K562 (cell line): ENCODE data around the gene AGMO.
"Not testable (repeated sequence)": the region's sequence is repeated elsewhere in the genome, so short reads cannot be mapped to it uniquely, and the experiment has no call there.

Source experiments
- GABPA ChIP-seq: fragments of 200-800 bp; sonication (Bioruptor generic); conservative IDR thresholded peaks from 2 replicates; pipeline ENCODE4 v1.6.1; 2016; ENCODE audit warnings: low read depth, missing genetic modification characterization, missing compliant biosample characterization
- NFYB ChIP-seq: IDR thresholded peaks from 2 replicates; pipeline ENCODE4 v1.6.1; 2011; ENCODE audit warnings: mild to moderate bottlenecking, moderate library complexity; ENCODE audit not compliant: insufficient read length; ENCODE audit errors: extremely low read depth
- NR3C1 ChIP-seq: sonication (generic); formaldehyde crosslinking; IDR thresholded peaks from 2 replicates; pipeline ENCODE4 v1.8.1; 2022; ENCODE audit warnings: missing genetic modification reagents
- RAD21 ChIP-seq, 2 experiments: fragments of 250-450 bp in 1 of 2; fragments of 450-650 bp in 1 of 2; sonication (Bioruptor Pico) in 1 of 2; formaldehyde crosslinking in 1 of 2; IDR thresholded peaks in 1 of 2; conservative IDR thresholded peaks in 1 of 2; 2 replicates each; pipeline versions ENCODE4 v1.4.0 to v1.8.0; 2020 to 2022; ENCODE audit warnings: mild to moderate bottlenecking in 2 of 2, moderate library complexity in 1 of 2
- ZZZ3 ChIP-seq: fragments of 450-650 bp; IDR thresholded peaks from 2 replicates; pipeline ENCODE4 v1.6.1; 2016; ENCODE audit warnings: antibody characterized with exemption, mild to moderate bottlenecking, moderate library complexity
- TF ChIP-seq, protein P1 (sequence below): sonication (generic); formaldehyde crosslinking; IDR thresholded peaks from 2 replicates; pipeline ENCODE4 v1.8.0; 2022; ENCODE audit warnings: missing genetic modification reagents, mild to moderate bottlenecking, borderline replicate concordance
- TF ChIP-seq, protein P2 (sequence below), 3 experiments: IDR thresholded peaks in 2 of 3; conservative IDR thresholded peaks in 1 of 3; 2 replicates each; pipeline ENCODE4 v1.5.1; 2011 to 2012; ENCODE audit warnings: low read length in 3 of 3, mild to moderate bottlenecking in 3 of 3, control low read depth in 2 of 3, improper control_type of control experiment in 1 of 3, inconsistent platforms in 1 of 3, low read depth in 1 of 3, mixed read lengths in 1 of 3, moderate library complexity in 1 of 3; ENCODE audit not compliant: insufficient read depth in 2 of 3
- TF ChIP-seq, protein P3 (sequence below): sonication (generic); formaldehyde crosslinking; IDR thresholded peaks from 2 replicates; pipeline ENCODE4 v1.8.1; 2022; ENCODE audit warnings: missing genetic modification reagents

DNA sequence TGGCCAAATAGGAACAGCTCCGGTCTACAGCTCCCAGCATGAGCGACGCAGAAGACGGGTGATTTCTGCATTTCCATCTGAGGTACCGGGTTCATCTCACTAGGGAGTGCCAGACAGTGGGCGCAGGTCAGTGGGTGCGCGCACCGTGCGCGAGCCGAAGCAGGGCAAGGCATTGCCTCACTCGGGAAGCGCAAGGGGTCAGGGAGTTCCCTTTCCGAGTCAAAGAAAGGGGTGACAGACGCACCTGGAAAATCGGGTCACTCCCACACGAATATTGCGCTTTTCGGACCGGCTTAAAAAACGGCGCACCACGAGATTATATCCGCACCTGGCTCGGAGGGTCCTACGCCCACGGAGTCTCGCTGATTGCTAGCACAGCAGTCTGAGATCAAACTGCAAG lies 14.5 kb downstream of the AGMO start:
- TF ChIP-seq, protein P1, sequence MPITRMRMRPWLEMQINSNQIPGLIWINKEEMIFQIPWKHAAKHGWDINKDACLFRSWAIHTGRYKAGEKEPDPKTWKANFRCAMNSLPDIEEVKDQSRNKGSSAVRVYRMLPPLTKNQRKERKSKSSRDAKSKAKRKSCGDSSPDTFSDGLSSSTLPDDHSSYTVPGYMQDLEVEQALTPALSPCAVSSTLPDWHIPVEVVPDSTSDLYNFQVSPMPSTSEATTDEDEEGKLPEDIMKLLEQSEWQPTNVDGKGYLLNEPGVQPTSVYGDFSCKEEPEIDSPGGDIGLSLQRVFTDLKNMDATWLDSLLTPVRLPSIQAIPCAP (CRISPR knock-in tag) = not testable (repeated sequence)
- TF ChIP-seq RAD21 (CRISPR knock-in tag; conservative IDR thresholded peaks at IDR 0.05 in 1 of 2, IDR thresholded peaks at IDR 0.05 in 1 of 2); NFYB; GABPA (tag); NR3C1 (CRISPR knock-in tag); ZZZ3: not testable (repeated sequence)
- TF ChIP-seq, protein P2, sequence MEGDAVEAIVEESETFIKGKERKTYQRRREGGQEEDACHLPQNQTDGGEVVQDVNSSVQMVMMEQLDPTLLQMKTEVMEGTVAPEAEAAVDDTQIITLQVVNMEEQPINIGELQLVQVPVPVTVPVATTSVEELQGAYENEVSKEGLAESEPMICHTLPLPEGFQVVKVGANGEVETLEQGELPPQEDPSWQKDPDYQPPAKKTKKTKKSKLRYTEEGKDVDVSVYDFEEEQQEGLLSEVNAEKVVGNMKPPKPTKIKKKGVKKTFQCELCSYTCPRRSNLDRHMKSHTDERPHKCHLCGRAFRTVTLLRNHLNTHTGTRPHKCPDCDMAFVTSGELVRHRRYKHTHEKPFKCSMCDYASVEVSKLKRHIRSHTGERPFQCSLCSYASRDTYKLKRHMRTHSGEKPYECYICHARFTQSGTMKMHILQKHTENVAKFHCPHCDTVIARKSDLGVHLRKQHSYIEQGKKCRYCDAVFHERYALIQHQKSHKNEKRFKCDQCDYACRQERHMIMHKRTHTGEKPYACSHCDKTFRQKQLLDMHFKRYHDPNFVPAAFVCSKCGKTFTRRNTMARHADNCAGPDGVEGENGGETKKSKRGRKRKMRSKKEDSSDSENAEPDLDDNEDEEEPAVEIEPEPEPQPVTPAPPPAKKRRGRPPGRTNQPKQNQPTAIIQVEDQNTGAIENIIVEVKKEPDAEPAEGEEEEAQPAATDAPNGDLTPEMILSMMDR (IDR thresholded peaks at IDR 0.05 in 2 of 3, conservative IDR thresholded peaks at IDR 0.05 in 1 of 3; ENCODE audit: insufficient read depth in 2 of 3, low read depth in 1 of 3, low read length in 3 of 3) = not testable (repeated sequence)
- TF ChIP-seq, protein P3, sequence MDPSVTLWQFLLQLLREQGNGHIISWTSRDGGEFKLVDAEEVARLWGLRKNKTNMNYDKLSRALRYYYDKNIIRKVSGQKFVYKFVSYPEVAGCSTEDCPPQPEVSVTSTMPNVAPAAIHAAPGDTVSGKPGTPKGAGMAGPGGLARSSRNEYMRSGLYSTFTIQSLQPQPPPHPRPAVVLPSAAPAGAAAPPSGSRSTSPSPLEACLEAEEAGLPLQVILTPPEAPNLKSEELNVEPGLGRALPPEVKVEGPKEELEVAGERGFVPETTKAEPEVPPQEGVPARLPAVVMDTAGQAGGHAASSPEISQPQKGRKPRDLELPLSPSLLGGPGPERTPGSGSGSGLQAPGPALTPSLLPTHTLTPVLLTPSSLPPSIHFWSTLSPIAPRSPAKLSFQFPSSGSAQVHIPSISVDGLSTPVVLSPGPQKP (CRISPR knock-in tag) = not testable (repeated sequence)
